Hepatocyte (in vitro differentiated cells): ENCODE data around the gene EPS8L3. TPM values are rescaled to one million over a fixed set of nuclear protein-coding genes. Genes with fewer than 3 reads are reported as not detected.

Source experiments
- DNase-seq: peaks from one replicate; pipeline ENCODE4 v3.0.0-alpha.2; 2016; ENCODE audit warnings: low spot score
- H2AFZ ChIP-seq: fragments of 200-600 bp; sonication (generic); 2 replicates; pipeline ENCODE4 v1.6.0; 2016; ENCODE audit warnings: antibody characterized with exemption, mild to moderate bottlenecking
- H3K27ac ChIP-seq: fragments of 200-600 bp; sonication (generic); 2 replicates; pipeline ENCODE4 v1.5.1; 2016; ENCODE audit warnings: mild to moderate bottlenecking
- H3K27me3 ChIP-seq: fragments of 200-600 bp; sonication (generic); 2 replicates; pipeline ENCODE4 v1.6.1; 2016
- H3K36me3 ChIP-seq: fragments of 200-600 bp; sonication (generic); replicated peaks from 2 replicates; pipeline ENCODE4 v1.5.1; 2016; ENCODE audit warnings: low read depth; ENCODE audit not compliant: insufficient read depth
- H3K4me1 ChIP-seq: fragments of 200-600 bp; sonication (generic); 2 replicates; pipeline ENCODE4 v1.5.1; 2016; ENCODE audit warnings: mild to moderate bottlenecking, moderate library complexity; ENCODE audit not compliant: insufficient read depth
- H3K4me2 ChIP-seq: fragments of 200-600 bp; sonication (generic); 2 replicates; pipeline ENCODE4 v1.6.0; 2016
- H3K4me3 ChIP-seq: fragments of 200-600 bp; sonication (generic); 2 replicates; pipeline ENCODE4 v1.5.1; 2016; ENCODE audit warnings: mild to moderate bottlenecking
- H3K79me2 ChIP-seq: fragments of 200-600 bp; sonication (generic); 2 replicates; pipeline ENCODE4 v1.6.0; 2017; ENCODE audit warnings: mild to moderate bottlenecking
- H3K9me2 ChIP-seq: fragments of 200-600 bp; sonication (generic); replicated peaks from 2 replicates; pipeline ENCODE4 v1.6.0; 2017; ENCODE audit warnings: mild to moderate bottlenecking; ENCODE audit not compliant: insufficient read depth
- H3K9me3 ChIP-seq: fragments of 200-600 bp; sonication (generic); 2 replicates; pipeline ENCODE4 v1.5.1; 2016; ENCODE audit warnings: low read depth, mild to moderate bottlenecking
- H4K20me1 ChIP-seq: fragments of 200-600 bp; sonication (generic); 2 replicates; pipeline ENCODE4 v1.6.0; 2016; ENCODE audit warnings: mild to moderate bottlenecking; ENCODE audit not compliant: insufficient read depth, poor library complexity, severe bottlenecking
- EZH2 ChIP-seq: fragments of 200-600 bp; sonication (generic); IDR thresholded peaks from 2 replicates; pipeline ENCODE4 v1.6.1; 2016; ENCODE audit warnings: antibody characterized with exemption, mild to moderate bottlenecking, borderline replicate concordance
- EZH2phosphoT487 ChIP-seq: fragments of 200-600 bp; sonication (generic); IDR thresholded peaks from one replicate; pipeline ENCODE4 v1.6.1; 2018; ENCODE audit warnings: antibody characterized with exemption, mild to moderate bottlenecking, low read depth, moderate library complexity; ENCODE audit not compliant: unreplicated experiment, severe bottlenecking
- WGBS: methylation state at CpG from one replicate; pipeline ENCODE4 v1.1.6; 2016; ENCODE audit warnings: low lambda C conversion rate; ENCODE audit errors: missing lambda C conversion rate; 5-methylcytosine and 5-hydroxymethylcytosine counted together
- polyA plus RNA-seq: library from polyadenylated mRNA; unstranded; fragments of >200 nt; fragmentation: Nextera tagmentation; extraction: Ambion mirVana; gene quantifications from 2 replicates; pipeline ENCODE4 v1.2.1, GENCODE V29; 2016
- total RNA-seq: library from RNA; depleted of rRNA; stranded (reverse); fragments of >200 nt; gene quantifications from 2 replicates; pipeline ENCODE4 v1.2.3, GENCODE V29; 2014
- TF ChIP-seq, protein P1 (sequence below): fragments of 200-600 bp; sonication (generic); IDR thresholded peaks from 2 replicates; pipeline ENCODE4 v1.5.1; 2016; ENCODE audit warnings: antibody characterized with exemption, mild to moderate bottlenecking; ENCODE audit not compliant: poor library complexity

The EPS8L3 gene
- total and polyA plus RNA-seq, 2 experiments from 2014 or later = 48.1 to 97.3 TPM

DNA sequence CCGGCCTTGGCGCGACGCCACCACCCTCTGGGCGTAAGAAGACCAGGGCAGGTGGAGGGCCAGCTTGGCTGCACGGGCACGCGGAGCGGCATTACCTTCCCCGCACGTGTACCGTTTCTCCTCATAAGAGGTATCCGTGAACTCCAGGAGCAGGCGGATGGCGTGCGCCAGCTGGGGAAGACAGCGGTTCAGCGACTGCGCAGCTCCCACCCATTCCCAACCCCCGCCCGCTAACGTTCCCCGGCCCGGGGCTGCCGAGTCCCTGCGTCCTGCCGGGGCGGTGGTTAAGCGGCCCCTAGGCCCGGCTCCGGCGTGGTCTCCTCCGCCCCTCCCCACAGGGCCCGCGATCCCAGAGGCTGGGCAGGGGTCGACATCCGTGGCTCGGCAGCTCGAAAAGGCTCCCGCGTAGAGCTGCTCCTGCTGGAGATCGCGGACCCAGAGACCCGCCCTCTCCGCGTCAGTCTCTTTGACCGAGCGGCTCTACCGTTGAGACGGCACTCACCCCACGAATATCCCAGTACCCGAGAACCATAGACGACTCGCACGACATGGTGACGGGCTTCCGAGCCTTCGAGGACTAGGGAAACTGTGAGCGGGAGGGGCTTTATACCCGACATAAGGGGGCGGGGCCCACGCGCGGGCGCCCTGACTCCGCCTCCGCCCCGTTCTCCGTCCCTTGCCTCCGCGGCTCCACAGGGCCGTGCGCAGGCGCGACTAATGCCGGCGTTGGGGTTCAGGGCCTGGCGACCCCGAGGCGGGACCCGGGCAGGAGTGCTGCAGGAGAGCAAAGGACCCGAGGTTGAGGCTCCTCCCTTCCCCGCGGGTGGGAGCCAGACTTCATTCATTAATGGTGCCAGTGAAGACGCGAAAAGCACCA, 23.7 kb downstream of the EPS8L3 start:
- Histone ChIP-seq H3K9me2 (no peaks in the 10 kb centered on the region), H3K79me2 (peaks cover 28% of the 10 kb centered on the region), H3K9me3 (no peaks in the 10 kb centered on the region), H3K4me2 (peak overlapping the region; percentile 96), H3K36me3 (no peaks in the 10 kb centered on the region), H4K20me1 (no peaks in the 10 kb centered on the region), H3K4me3 (peak overlapping the region; percentile 93), H2AFZ (peak overlapping the region; percentile 75), H3K4me1 (peaks cover 10% of the 10 kb centered on the region), H3K27ac (peak overlapping the region; percentile 93), H3K27me3 (no peaks in the 10 kb centered on the region)
- 1% methylated on average over 61 of the region's 86 CpGs for WGBS
- TF ChIP-seq, protein P1, sequence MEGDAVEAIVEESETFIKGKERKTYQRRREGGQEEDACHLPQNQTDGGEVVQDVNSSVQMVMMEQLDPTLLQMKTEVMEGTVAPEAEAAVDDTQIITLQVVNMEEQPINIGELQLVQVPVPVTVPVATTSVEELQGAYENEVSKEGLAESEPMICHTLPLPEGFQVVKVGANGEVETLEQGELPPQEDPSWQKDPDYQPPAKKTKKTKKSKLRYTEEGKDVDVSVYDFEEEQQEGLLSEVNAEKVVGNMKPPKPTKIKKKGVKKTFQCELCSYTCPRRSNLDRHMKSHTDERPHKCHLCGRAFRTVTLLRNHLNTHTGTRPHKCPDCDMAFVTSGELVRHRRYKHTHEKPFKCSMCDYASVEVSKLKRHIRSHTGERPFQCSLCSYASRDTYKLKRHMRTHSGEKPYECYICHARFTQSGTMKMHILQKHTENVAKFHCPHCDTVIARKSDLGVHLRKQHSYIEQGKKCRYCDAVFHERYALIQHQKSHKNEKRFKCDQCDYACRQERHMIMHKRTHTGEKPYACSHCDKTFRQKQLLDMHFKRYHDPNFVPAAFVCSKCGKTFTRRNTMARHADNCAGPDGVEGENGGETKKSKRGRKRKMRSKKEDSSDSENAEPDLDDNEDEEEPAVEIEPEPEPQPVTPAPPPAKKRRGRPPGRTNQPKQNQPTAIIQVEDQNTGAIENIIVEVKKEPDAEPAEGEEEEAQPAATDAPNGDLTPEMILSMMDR = no peak
- TF ChIP-seq EZH2phosphoT487 (no peak), EZH2 (no peak)
- DNase-seq = peak; percentile 92

DNA sequence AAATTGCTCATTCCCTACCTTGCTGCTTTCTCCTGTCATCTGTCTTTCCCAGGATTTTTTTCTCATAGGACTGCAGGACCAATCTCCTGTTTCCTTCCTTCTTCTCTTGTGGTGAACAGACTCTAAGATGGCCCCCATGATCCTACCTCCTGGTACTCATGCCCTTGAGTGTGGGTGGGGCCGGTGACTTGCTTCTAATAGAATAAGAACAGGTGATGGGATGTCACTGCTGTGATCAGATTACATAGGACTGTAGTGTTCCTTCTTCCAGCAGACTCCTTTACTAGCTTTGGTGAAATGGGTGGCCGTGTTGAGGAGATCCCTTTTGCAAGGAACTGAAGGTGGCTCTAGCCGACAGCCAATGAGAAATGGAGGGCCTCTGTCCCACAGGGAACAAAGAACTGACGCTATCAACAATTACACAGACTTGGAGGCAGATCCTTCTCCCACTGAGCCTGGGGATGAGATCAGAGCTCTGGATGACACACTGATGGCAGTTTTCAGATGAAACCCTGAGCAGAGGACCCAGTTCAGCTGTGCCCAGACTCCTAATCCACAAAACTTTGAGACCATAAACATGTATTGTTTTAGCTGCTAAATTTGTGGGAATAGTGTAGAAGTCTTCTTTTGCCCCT, 30.4 kb downstream of the EPS8L3 start:
- Histone ChIP-seq H3K4me3 (no peak overlapping the region), H3K27ac (peak overlapping the region; percentile 92), H3K4me2 (peak overlapping the region; percentile 74), H3K79me2 (peaks cover 21% of the 10 kb centered on the region), H3K9me3 (no peaks in the 10 kb centered on the region), H3K36me3 (no peaks in the 10 kb centered on the region), H2AFZ (no peak overlapping the region), H3K4me1 (peaks cover 20% of the 10 kb centered on the region), H3K27me3 (no peaks in the 10 kb centered on the region), H3K9me2 (no peaks in the 10 kb centered on the region), H4K20me1 (no peaks in the 10 kb centered on the region)
- WGBS = 83% methylated on average over 4 of the region's 4 CpGs
- DNase-seq = peak; percentile 47
- TF ChIP-seq EZH2phosphoT487 = no peak
- TF ChIP-seq EZH2 = no peak
- TF ChIP-seq, protein P1 = no peak

DNA sequence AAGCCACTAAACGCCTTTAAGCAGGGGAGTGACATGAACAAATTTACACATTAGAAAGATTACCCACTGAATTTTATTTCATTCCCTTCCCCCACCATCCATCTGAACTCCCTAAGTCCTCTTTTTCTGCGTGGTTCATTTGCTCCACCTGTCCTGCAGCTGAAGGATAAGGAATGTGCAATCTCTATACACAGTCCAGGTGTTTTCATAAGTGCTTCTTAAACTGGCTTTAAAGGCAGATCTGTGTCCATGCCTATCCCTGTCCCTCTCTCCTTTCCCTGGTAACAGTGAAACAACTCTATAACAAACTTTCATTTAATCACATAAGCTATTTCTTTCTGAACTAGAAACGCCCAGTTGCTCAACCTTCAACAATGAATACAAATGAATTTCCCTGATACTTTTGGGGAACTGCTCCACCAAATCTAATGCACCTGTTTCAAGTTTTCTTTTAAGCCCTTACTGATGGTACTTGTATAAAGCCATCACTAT, 31.3 kb downstream of the EPS8L3 start:
- Histone ChIP-seq H4K20me1 (no peaks in the 10 kb centered on the region), H3K4me2 (peak overlapping the region; percentile 74), H3K27ac (peak overlapping the region; percentile 92), H3K9me2 (no peaks in the 10 kb centered on the region), H3K79me2 (peaks cover 17% of the 10 kb centered on the region), H2AFZ (no peak overlapping the region), H3K9me3 (no peaks in the 10 kb centered on the region), H3K4me3 (peak overlapping the region; percentile 16), H3K36me3 (no peaks in the 10 kb centered on the region), H3K4me1 (peaks cover 20% of the 10 kb centered on the region), H3K27me3 (no peaks in the 10 kb centered on the region)
- TF ChIP-seq EZH2 (no peak), EZH2phosphoT487 (no peak)
- TF ChIP-seq, protein P1 = no peak
- DNase-seq = no peak
- WGBS = 45% methylated on average over 3 of the region's 3 CpGs
